Ramos (cell line): ENCODE data around the gene EDNRB.
"Not testable (repeated sequence)": the region's sequence is repeated elsewhere in the genome, so short reads cannot be mapped to it uniquely, and the experiment has no call there.

Experiments used
- in situ Hi-C: fragments of 300-500 bp; cut with MboI; formaldehyde crosslinking; loops from one replicate; pipeline ENCODE4 v1.14.3; 2022; ENCODE audit warnings: low sequenced_read_pairs; ENCODE audit not compliant: unreplicated experiment

The EDNRB gene

DNA sequence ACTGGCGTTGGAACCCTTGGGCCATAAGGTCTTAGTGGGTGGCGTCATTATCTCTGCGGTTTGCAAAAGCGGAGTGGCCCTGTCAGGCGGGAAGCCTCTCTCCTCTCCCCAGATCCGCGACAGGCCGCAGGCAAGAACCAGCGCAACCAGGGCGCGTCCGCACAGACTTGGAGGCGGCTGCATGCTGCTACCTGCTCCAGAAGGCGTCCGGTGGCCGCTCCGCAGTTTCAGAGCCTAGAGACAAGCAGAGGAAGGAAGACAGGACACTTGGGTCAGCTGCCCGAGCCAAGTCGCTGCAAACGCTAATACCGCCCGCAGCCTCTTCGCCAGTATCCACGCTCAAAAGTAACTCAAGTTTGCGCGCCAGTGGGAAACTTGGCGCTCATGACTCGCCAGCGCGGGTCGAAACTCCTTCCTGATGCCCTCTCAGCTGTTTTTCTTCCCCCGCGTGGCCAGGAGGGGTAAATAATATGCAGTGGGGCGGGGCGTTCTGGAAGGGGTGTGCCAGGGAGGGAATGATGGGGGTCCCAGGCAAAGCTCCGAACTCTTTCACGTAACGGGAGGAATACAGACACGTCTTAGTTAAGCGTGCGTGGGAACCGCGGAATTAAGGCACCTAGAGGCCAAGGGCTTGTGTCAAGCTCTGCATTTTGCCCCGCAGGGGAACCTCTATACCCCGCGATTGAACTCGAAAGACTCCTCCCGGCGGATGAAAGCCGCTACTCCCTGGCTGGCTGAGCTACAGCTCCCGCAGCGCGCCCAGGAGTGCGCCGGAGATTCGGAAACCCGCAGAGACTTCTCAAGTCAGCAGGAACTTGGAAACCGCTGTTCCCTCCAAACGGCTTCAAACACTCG is at the start of gene EDNRB:
TSS of gene EDNRB (minus strand) at position 441 of the 855 bp plus-strand sequence. CDS start at position 183, 258 bp downstream.
- in situ Hi-C loops = no loop called here

DNA sequence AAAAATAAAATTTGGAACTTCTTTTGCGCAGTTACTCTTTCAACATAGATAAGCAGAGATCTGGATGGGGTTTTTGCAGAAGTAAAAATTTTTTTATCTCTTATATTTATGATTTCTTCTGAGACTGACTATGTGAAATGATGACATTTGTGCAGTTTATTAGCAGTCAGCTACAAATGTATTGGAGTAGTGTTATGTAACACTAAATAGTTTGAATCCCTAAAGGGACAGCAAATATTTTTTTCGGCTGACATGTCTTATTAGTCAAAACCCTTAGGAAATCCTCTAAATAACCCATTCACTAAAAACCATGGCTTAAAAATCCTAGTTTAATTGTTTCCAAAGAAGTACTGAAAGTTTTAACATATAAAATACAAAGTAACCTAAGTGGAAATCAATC is 48.0 kb upstream of the EDNRB start:
- in situ Hi-C loops = no loop called here

- in situ Hi-C loops = no loop called here
These were observed 34.1 kb upstream of the EDNRB start for GRCh38 chr13:77952737-77953136.

GRCh38 chr13:77952276-77952675 is 33.6 kb upstream of the EDNRB start:
- in situ Hi-C loops = no loop called here

DNA sequence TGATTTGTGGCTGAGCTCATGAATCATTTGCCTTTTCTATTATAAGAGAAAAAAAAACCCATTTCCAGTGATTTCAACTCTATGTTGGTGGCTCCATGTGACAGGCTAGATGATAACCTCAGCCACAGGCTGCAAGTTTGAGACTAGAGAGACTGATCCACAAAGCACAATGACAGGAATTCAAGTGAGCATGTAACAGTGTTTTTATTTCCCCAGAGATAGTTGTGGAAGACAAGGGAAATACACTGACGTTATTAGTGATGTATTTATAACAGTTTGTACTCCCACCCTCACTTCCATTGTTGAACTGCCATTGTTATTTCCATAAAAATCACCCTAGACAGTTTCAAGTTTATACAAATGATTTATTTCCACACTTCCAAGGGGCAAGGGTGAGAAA is 27.9 kb upstream of the EDNRB start:
- in situ Hi-C loops = no loop called here

DNA sequence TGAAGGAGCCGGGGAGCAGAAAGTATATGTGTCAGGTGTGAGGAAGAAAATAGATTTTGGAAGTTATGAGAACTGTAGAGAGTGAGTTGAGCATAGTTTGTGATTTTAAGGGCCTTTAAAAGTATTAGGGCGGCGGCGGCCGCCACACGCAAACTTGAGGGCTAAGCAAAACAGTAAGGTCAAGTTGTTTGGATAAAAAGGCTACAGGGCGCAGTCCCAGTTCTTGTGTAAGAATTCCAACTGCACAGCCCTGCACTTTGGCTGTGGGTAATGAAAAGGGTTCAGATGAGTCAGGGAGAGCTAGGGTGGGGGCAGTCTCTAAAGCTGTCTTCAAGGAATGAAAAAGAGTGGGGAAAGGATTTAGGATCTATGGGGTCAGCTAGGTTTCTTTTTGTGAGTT is 16.4 kb upstream of the EDNRB start:
- in situ Hi-C loops = not testable (repeated sequence)

GRCh38 chr13:77930430-77930829 is 11.8 kb upstream of the EDNRB start:
- in situ Hi-C loops = no loop called here

- in situ Hi-C loops = no loop called here
These were observed 10.3 kb upstream of the EDNRB start for GRCh38 chr13:77928909-77929308.

- in situ Hi-C loops = no loop called here
These were observed 7.0 kb upstream of the EDNRB start for GRCh38 chr13:77925616-77926015.

- in situ Hi-C loops = no loop called here
These were observed 1.3 kb upstream of the EDNRB start for GRCh38 chr13:77919921-77920294.

DNA sequence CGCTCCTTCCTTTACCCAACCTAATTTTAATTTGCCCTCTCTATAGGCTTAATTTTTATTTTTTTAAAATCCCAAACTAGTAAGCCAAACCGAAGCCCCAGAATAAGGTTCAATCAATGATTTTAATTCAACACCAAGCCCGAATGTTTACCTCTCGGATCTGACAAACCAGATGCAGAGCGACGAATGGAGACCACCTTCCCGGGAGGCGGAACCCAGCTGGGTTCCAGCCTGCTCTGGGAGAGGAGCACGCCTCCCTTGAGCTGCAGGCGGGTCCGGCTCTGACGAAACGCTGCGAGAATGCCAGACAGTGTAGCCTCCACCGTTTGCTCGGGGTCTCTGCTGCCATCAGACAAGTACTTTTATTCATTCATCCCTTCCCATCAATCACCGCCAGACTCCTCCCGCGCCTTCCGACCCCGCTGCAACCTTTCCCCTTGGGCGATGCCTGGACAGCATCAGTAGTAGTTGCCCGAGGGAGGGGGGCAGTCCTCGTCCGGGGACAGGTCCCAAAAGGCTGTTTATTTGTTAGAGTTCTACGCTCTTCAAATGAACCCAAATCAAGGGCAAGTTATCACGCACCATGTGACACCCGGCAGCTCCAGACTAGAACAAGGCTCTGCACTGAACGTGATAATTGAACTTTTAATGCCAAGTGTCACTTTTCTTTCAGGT is 752 bp upstream of the EDNRB start:
- in situ Hi-C loops = no loop called here

GRCh38 chr13:77916488-77916887 is 2.1 kb downstream of the EDNRB start:
- in situ Hi-C loops = no loop called here

- in situ Hi-C loops = no loop called here
These were observed 2.9 kb downstream of the EDNRB start for GRCh38 chr13:77915686-77916085.

GRCh38 chr13:77913003-77913402 is 5.6 kb downstream of the EDNRB start:
- in situ Hi-C loops = no loop called here

DNA sequence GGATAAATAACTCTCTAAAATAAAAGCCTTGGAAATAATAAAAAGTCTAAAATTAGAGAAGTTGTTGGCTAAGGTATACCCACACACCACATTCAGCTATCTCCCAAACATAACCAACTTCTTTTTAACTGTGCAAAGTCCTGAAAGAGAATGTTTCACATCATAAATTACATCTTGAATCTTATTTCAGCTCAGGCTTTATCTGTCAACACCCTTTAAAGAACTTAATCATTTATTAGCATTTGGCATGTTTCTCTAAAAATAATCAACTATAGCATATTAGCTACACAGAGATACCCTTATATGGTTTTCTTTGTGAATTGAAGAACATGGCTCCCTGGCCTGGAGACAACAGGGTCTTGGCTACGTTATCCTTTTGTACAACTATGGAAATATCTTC is 6.9 kb downstream of the EDNRB start:
- in situ Hi-C loops = no loop called here

DNA sequence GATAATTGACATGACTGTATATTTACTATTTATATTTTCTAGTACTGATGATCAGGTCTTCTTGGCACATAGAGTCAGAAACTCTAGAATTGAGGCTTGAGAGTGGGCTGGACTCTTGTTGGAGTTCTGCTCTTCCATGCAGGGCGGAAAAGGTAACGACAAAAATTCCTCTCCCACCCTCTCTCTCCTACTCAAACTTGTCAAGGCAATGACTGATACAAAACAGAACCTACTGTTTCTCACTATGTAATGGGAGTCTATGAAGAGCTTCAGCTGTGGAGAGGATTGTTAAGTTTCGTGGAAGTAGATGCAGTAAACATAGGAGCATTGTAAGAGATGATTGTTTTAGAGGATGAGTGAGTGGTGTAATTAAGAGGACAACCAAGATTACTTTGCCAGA is 8.8 kb downstream of the EDNRB start:
- in situ Hi-C loops = no loop called here

GRCh38 chr13:77908531-77908930 is 10.1 kb downstream of the EDNRB start:
- in situ Hi-C loops = no loop called here

DNA sequence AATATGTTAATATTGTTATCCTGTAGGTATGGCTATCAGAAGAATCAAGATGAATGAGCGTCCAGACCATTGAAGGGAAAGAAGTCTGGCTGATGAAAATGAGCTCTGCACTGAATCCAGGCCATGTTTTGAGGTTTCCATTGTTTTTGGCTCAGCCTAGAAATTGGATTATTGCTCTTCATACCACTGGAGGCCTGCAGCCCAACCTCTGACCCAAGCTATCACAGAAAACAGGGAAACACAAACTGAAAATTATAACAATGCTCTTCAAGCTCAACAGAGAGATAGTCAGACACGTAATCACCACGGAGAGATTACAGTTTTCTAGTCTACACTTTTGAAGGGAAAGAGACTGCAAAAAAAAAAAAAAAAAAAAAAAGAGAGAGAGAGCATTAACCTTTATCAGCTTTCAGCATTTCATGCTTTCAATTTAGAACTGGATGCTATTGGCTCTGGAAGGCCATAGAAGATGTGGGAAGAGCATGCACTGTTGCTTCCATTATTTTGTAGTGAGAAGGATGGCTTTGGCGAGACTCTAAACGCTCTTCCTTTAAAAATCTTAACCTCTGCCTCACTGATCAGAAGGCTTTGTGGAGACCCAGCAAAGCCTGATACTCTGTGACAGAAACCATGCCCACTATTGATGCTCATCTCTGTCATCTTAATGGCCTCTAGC is 10.8 kb downstream of the EDNRB start:
- in situ Hi-C loops = no loop called here

DNA sequence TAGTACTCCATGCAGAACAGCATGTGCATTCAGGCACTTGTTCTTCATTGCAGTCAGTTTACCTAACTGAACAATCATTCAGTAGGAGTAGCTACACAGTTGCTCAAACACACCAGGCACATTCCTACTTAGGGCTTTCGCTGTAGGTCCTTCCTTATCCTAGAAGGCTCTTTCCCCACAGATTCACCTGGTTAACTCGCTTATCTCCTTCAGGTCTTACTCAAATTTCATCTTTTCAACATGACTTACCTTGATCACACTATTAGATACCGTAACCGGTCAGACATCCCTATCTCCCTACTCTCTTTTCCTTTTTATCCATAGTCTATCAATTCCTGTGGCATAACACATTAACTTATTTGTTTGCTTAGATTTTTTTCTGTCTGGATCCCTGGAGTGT is 14.6 kb downstream of the EDNRB start:
- in situ Hi-C loops = no loop called here

- in situ Hi-C loops = no loop called here
These were observed 15.2 kb downstream of the EDNRB start for GRCh38 chr13:77903435-77903834.

GRCh38 chr13:77902319-77902963 is 16.2 kb downstream of the EDNRB start:
- in situ Hi-C loops = no loop called here
